ENCODE measurements around the gene TMC4. TPM values are rescaled to one million over a fixed set of nuclear protein-coding genes. Genes with fewer than 3 reads are reported as not detected.

Gene TMC4
- total RNA-seq, 1 experiment from 2014 or later, result 38.9 TPM

DNA sequence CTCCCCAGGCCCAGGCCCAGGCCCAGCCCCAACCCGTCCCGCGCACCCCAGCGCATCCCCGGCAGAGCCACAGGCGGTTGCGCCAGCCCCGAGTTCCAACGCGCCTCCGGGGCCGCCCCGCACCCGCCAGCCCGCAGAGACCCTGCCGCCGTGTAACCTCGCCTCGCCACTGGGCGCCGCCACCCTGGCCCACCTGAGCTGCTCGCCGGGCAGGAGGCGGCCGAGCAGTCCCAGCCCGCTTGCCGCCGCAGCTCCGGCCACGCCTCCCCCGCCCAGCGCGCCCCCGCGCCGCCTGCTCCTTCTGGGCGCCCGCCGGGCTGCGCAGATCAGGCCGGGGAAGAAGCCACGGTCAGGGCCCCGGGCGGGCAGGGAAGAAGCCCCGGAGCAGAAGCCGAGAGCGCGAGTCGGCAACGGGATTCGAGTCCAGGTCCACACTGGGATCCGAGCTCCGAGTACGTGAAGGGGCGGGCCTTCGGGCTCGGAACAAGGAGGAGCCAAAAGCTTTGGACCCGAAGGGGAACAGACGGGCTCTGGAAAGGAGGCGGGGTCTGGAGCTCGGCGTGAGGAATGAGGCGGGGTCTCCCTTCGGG, 16.3 kb upstream of the TMC4 start, which contains the start of gene MBOAT7:
MBOAT7 (minus strand) TSS at position 436 of the 590 bp plus-strand sequence. CDS start 1,072 bp downstream, outside the sequence.
- Mint-ChIP-seq H3K9me3 (ENCODE audit: unreplicated experiment) (no peaks in the 10 kb centered on the region), H3K4me3 (ENCODE audit: unreplicated experiment) (peak within 1 kb of the TSS; percentile 85), H3K36me3 (ENCODE audit: insufficient read depth, unreplicated experiment) (peaks cover 73% of the 10 kb centered on the region), H3K27me3 (ENCODE audit: insufficient read depth, unreplicated experiment) (no peaks in the 10 kb centered on the region), H3K27ac (ENCODE audit: unreplicated experiment) (peak within 1 kb of the TSS; percentile 98), H3K4me1 (ENCODE audit: low read depth, unreplicated experiment) (peaks cover 34% of the 10 kb centered on the region)
- ChIA-PET CTCF (interaction anchor here (0.6 to 3.4 kb wide), 18 partner anchors 9 to 1465 kb away, joined by 3 to 56 read pairs (median 4); partner anchors contain the start of genes CNOT3, LENG1, LENG8 and LENG9), POLR2A (interaction anchor here (0.5 to 5.7 kb wide), 18 partner anchors 9 to 322 kb away, joined by 3 to 98 read pairs (median 6); partner anchors contain the start of genes CNOT3, LENG1, LENG8 and LENG9)
- Histone ChIP-seq H3K4me3 (ENCODE audit: low read depth, low read length) (peak within 1 kb of the TSS; percentile 97), H3K4me1 (0 out of 2 replicates have a peak, but pooled peaks cover 6% of the 10 kb centered on the region), H3K27me3 (replicated peaks; ENCODE audit: control insufficient read depth, insufficient read depth, low read length) (no peaks in the 10 kb centered on the region), H3K36me3 (ENCODE audit: control insufficient read depth, insufficient read depth, low read length) (no peaks in the 10 kb centered on the region), H3K9me3 (no peaks in the 10 kb centered on the region)
- TF ChIP-seq, protein P1, sequence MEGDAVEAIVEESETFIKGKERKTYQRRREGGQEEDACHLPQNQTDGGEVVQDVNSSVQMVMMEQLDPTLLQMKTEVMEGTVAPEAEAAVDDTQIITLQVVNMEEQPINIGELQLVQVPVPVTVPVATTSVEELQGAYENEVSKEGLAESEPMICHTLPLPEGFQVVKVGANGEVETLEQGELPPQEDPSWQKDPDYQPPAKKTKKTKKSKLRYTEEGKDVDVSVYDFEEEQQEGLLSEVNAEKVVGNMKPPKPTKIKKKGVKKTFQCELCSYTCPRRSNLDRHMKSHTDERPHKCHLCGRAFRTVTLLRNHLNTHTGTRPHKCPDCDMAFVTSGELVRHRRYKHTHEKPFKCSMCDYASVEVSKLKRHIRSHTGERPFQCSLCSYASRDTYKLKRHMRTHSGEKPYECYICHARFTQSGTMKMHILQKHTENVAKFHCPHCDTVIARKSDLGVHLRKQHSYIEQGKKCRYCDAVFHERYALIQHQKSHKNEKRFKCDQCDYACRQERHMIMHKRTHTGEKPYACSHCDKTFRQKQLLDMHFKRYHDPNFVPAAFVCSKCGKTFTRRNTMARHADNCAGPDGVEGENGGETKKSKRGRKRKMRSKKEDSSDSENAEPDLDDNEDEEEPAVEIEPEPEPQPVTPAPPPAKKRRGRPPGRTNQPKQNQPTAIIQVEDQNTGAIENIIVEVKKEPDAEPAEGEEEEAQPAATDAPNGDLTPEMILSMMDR (IDR thresholded peaks at IDR 0.05; ENCODE audit: insufficient read depth in 1 of 2, low read depth in 1 of 2, low read length in 1 of 2, severe bottlenecking in 1 of 2, unreplicated experiment in 1 of 2), result peak; percentile 34 to 45
- no TSS peak for BruUV-seq (replicated peaks)
- intact Hi-C loops (cut with micrococcal nuclease; ENCODE audit: unreplicated experiment), result loop anchor here (1.0 kb wide), 2 partner anchors 30 to 43 kb away; partner anchors contain the start of gene LENG1
- DNase-seq, result peak in 1 of 2 experiments; percentile 92

DNA sequence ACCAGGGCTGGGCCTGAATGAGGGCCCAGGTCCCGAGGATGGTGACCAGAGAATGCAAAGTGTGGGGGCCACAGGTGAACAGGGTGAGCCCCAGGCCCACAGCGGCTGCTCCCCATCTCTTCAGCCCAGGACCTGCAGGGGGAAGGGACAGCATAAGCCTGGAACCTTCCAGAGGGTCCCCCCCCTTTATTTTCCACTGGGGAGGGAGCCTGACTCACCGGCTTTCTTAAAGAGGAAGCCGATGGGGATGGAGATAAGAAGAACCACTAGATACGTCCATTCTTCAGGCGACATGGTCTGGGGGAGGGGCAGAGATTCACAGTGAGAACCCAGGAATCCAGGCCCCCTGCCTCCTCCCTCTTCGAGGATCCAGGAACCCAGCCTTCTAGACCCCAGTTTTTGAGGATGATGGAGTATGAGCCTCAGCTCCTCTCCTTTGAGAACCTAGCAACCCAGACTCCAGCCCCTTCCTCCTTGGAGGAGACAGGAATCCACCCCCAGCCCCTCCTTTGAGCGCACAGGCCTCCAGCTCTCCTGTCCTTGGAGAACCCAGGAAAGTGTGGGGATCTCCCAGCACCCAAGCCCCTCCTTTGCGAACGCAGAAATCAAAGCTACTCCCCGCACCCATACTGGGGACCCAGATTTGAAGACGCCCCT, 15.4 kb upstream of the TMC4 start:
- TSS peak; percentile 26 for BruUV-seq (replicated peaks)

More for the DNA sequence above, 15.4 kb upstream of the TMC4 start:
- DNase-seq, result no peak
- H3K27ac Mint-ChIP-seq (ENCODE audit: unreplicated experiment), result peak overlapping the region; percentile 98
- no peaks in the 10 kb centered on the region for H3K9me3 Mint-ChIP-seq (ENCODE audit: unreplicated experiment)
- no peaks in the 10 kb centered on the region for H3K9me3 ChIP-seq
- H3K4me1 ChIP-seq, result 0 out of 2 replicates have a peak, but pooled peaks cover 6% of the 10 kb centered on the region
- no peaks in the 10 kb centered on the region for H3K27me3 ChIP-seq (replicated peaks; ENCODE audit: control insufficient read depth, insufficient read depth, low read length)
- H3K4me3 Mint-ChIP-seq (ENCODE audit: unreplicated experiment), result peak overlapping the region; percentile 85
- ChIA-PET CTCF (interaction anchor here (0.6 to 3.4 kb wide), 6 partner anchors 14 to 792 kb away, joined by 3 to 56 read pairs (median 8); partner anchors contain the start of genes LENG1 and TMC4), POLR2A (interaction anchor here (0.7 to 5.7 kb wide), 8 partner anchors 11 to 73 kb away, joined by 3 to 98 read pairs (median 12); partner anchors contain the start of genes CNOT3, PRPF31, RPS9 and TFPT)
- H3K36me3 ChIP-seq (ENCODE audit: control insufficient read depth, insufficient read depth, low read length), result no peaks in the 10 kb centered on the region
- peaks cover 34% of the 10 kb centered on the region for H3K4me1 Mint-ChIP-seq (ENCODE audit: low read depth, unreplicated experiment)
- H3K36me3 Mint-ChIP-seq (ENCODE audit: insufficient read depth, unreplicated experiment), result peaks cover 75% of the 10 kb centered on the region
- no peaks in the 10 kb centered on the region for H3K27me3 Mint-ChIP-seq (ENCODE audit: insufficient read depth, unreplicated experiment)
- H3K4me3 ChIP-seq (ENCODE audit: low read depth, low read length), result peak overlapping the region; percentile 71
- TF ChIP-seq, protein P1 (IDR thresholded peaks at IDR 0.05; ENCODE audit: insufficient read depth in 1 of 2, low read depth in 1 of 2, low read length in 1 of 2, severe bottlenecking in 1 of 2, unreplicated experiment in 1 of 2), result no peak
- intact Hi-C loops (cut with micrococcal nuclease; ENCODE audit: unreplicated experiment), result no loop called here
